Measurements from ENCODE around the gene SPEN. TPM values are rescaled to one million over a fixed set of nuclear protein-coding genes. Genes with fewer than 3 reads are reported as not detected.

Gene SPEN
- total and polyA plus RNA-seq, 9 of the 15 experiments (the other 6 are each of a cell fraction or from before 2014, with no cell fraction given), result 5.7 to 87.5 (median 27.2) TPM

- Histone ChIP-seq H3K36me3 (ENCODE audit: control insufficient read depth, insufficient read depth, low read length) (no peaks in the 10 kb centered on the region), H3K9me1 (ENCODE audit: control insufficient read depth, insufficient read depth, low read length) (no peaks in the 10 kb centered on the region), H3K9ac (ENCODE audit: insufficient read depth in 1 of 2, low read depth in 2 of 2, low read length in 2 of 2) (no peak overlapping the region), H3K27ac (ENCODE audit: extremely low read depth, low read depth, low read length) (no peak overlapping the region), H4K20me1 (replicated peaks; ENCODE audit: control insufficient read depth, insufficient read depth, low read length) (no peaks in the 10 kb centered on the region), H3K4me1 (replicated peaks in 1 of 2; ENCODE audit: control insufficient read depth in 2 of 2, insufficient read depth in 2 of 2, low read length in 2 of 2) (peaks cover 0 to 23% of the 10 kb centered on the region in 2 experiments; a peak in 2 of 5 replicates), H3K79me2 (ENCODE audit: control insufficient read depth, insufficient read depth, low read length) (no peaks in the 10 kb centered on the region), H3K9me3 (replicated peaks; ENCODE audit: control insufficient read depth, insufficient read depth, low read depth, low read length) (no peaks in the 10 kb centered on the region), H3K4me2 (ENCODE audit: insufficient read depth, low read length) (no peak overlapping the region), H2AFZ (ENCODE audit: low read depth, low read length) (no peak overlapping the region), H3K27me3 (ENCODE audit: control insufficient read depth in 2 of 2, insufficient read depth in 2 of 2, low read length in 2 of 2) (peaks cover 5 to 9% of the 10 kb centered on the region in 2 experiments; a peak in 3 of 5 replicates), H3K4me3 (no peak overlapping the region)
- CTCF ChIA-PET (ENCODE audit: low intra/inter-chr PET ratio), result no interaction called here
- FAIRE-seq (no peak), DNase-seq (ENCODE audit: extremely low read depth in 1 of 4, low spot score in 3 of 4) (peak in 1 of 4 experiments; percentile 7), ATAC-seq (no peak)
- POLR2A ChIA-PET, result interaction anchor here (0.6 to 1.0 kb wide), 2 partner anchors 13 to 1995 kb away, joined by 3 to 4 read pairs; partner anchors contain the start of gene ZBTB17
- TF ChIP-seq RBM39 (optimal IDR thresholded peaks at IDR 0.05; ENCODE audit: low read depth, low read length), result no peak
- TF ChIP-seq ZBTB26 (CRISPR knock-in tag; IDR thresholded peaks at IDR 0.05), result peak; percentile 75; the same call in 1 of the 2 replicates
- 0 out of 2 replicates have a peak, but pooled peaks have one; percentile 11 for TF ChIP-seq THRB (CRISPR knock-in tag; conservative IDR thresholded peaks at IDR 0.05)
- peak; percentile 55; the same call in 1 of the 2 replicates for TF ChIP-seq ELF4 (CRISPR knock-in tag; IDR thresholded peaks at IDR 0.05)
- TF ChIP-seq MTA3 (IDR thresholded peaks at IDR 0.05; ENCODE audit: borderline replicate concordance), result no peak
- TF ChIP-seq NFATC3 (IDR thresholded peaks at IDR 0.05), result no peak
- TF ChIP-seq PYGO2 (tag; IDR thresholded peaks at IDR 0.05), result no peak
- TF ChIP-seq MAFF (IDR thresholded peaks at IDR 0.05; ENCODE audit: low read length), result no peak
- no peak for TF ChIP-seq ZNF583 (CRISPR knock-in tag; IDR thresholded peaks at IDR 0.05)
- 0 out of 2 replicates have a peak, but pooled peaks have one; percentile 23 for TF ChIP-seq OTX1 (CRISPR knock-in tag; IDR thresholded peaks at IDR 0.05)
- TF ChIP-seq FUS (optimal IDR thresholded peaks at IDR 0.05; ENCODE audit: low read depth, low read length), result no peak
- peak in 1 of 2 experiments; percentile 42; a peak in 1 of 4 replicates for TF ChIP-seq MCM7 (IDR thresholded peaks at IDR 0.05)
- no peak for TF ChIP-seq ZNF785 (CRISPR knock-in tag; IDR thresholded peaks at IDR 0.05)
- TF ChIP-seq MCM3 (IDR thresholded peaks at IDR 0.05), result 0 out of 2 replicates have a peak, but pooled peaks have one; percentile 75
- TF ChIP-seq SRSF1 (IDR thresholded peaks at IDR 0.05; ENCODE audit: low read depth, low read length), result no peak
- TF ChIP-seq ZNF699 (CRISPR knock-in tag; IDR thresholded peaks at IDR 0.05; ENCODE audit: insufficient replicate concordance), result no peak
- no peak for TF ChIP-seq HOXB6 (CRISPR knock-in tag; IDR thresholded peaks at IDR 0.05; ENCODE audit: borderline replicate concordance)
- TF ChIP-seq HDAC1 (IDR thresholded peaks at IDR 0.05), result no peak
- intact Hi-C loops (cut with micrococcal nuclease), result no loop called here
- BruUV-seq (replicated peaks), result no TSS peak
- WGBS (ENCODE audit: insufficient coverage, low coverage, missing lambda C conversion rate), result 15% methylated on average over 10 of the region's 13 CpGs
- in situ Hi-C loops (cut with MboI), result no loop called here
Observed at GRCh38 chr1:15988856-15989736, 141.6 kb downstream of the SPEN start.

Data from K562 (cell line).